ENCODE results near the gene SMAD6. TPM values are rescaled to one million over a fixed set of nuclear protein-coding genes. Genes with fewer than 3 reads are reported as not detected.

SMAD6 gene
- total and polyA plus RNA-seq, 2 experiments from 2014 or later, result 1.6 to 15.7 TPM

- TF ChIP-seq, protein P1, sequence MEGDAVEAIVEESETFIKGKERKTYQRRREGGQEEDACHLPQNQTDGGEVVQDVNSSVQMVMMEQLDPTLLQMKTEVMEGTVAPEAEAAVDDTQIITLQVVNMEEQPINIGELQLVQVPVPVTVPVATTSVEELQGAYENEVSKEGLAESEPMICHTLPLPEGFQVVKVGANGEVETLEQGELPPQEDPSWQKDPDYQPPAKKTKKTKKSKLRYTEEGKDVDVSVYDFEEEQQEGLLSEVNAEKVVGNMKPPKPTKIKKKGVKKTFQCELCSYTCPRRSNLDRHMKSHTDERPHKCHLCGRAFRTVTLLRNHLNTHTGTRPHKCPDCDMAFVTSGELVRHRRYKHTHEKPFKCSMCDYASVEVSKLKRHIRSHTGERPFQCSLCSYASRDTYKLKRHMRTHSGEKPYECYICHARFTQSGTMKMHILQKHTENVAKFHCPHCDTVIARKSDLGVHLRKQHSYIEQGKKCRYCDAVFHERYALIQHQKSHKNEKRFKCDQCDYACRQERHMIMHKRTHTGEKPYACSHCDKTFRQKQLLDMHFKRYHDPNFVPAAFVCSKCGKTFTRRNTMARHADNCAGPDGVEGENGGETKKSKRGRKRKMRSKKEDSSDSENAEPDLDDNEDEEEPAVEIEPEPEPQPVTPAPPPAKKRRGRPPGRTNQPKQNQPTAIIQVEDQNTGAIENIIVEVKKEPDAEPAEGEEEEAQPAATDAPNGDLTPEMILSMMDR (conservative IDR thresholded peaks at IDR 0.05; ENCODE audit: low read depth in 2 of 2), result peak; percentile 96 to 99
- TF ChIP-seq POLR2AphosphoS5 (IDR thresholded peaks at IDR 0.05; ENCODE audit: low read depth), result 0 out of 2 replicates have a peak, but pooled peaks have one; percentile 37
- TF ChIP-seq JUNB (IDR thresholded peaks at IDR 0.05; ENCODE audit: unreplicated experiment), result no peak
Observed at GRCh38 chr15:66774001-66774814, 72.2 kb downstream of the SMAD6 start (continued).

DNA sequence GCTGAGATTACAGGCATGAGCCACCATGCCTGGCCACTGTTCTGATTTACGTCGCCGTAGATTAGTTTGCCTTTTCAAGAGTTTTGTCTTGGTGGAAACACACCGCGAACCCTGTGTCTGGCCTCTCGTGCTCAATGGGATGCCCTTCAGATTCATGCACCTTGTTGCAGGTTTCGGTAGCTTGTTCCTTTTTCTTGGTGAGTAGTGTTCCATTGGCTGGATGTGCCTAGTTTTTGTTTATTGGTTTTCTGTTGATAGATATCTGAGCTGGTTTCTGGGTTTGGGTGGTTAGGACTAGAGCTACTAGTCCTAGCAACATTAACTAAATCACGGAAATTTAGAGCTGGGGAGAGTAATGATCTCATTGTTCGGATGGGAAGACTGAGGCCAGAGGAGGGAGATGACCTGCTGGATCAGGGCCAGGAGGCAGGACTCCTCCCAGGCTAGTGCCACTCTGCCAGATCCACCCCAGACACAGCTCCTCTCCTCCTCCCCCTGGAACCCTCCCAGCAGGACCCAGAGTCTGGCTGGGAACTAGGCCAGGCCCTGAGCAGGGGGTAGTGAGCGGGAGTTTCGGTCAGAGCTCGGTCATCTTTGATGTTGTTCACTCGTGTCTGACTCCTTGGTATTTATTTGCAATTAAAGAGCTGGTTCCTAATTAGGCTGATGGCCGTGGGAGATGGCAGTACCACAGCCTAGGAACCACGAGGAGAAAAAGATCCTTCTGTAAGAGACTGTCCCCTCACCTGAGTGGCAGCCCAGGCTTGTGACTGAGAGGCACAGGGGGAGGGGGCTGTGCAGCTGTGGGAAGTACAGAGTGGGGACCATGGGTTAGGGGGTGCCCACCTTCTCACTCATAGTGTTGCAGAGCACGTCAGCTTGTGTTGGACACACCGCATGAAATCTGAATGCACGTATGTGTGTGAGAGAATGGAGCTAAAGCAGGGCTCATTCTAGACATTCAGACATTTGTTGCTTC, 73.4 kb downstream of the SMAD6 start:
- no peak overlapping the region for H3K4me3 Mint-ChIP-seq
- no peaks in the 10 kb centered on the region for H3K79me2 ChIP-seq (replicated peaks; ENCODE audit: insufficient read depth)
- TF ChIP-seq ZNF462 (CRISPR knock-in tag; IDR thresholded peaks at IDR 0.05) (no peak), EZH2phosphoT487 (IDR thresholded peaks at IDR 0.05; ENCODE audit: unreplicated experiment) (no peak), ZNF331 (CRISPR knock-in tag; IDR thresholded peaks at IDR 0.05; ENCODE audit: low read depth) (no peak), CREB1 (CRISPR knock-in tag; IDR thresholded peaks at IDR 0.05; ENCODE audit: low read depth) (no peak), ZNF114 (CRISPR knock-in tag; IDR thresholded peaks at IDR 0.05) (no peak), NANOG (IDR thresholded peaks at IDR 0.05; ENCODE audit: borderline replicate concordance) (no peak), EZH2 (IDR thresholded peaks at IDR 0.05; ENCODE audit: low read depth, unreplicated experiment) (no peak), JUNB (IDR thresholded peaks at IDR 0.05; ENCODE audit: unreplicated experiment) (no peak)
- TF ChIP-seq, protein P2, sequence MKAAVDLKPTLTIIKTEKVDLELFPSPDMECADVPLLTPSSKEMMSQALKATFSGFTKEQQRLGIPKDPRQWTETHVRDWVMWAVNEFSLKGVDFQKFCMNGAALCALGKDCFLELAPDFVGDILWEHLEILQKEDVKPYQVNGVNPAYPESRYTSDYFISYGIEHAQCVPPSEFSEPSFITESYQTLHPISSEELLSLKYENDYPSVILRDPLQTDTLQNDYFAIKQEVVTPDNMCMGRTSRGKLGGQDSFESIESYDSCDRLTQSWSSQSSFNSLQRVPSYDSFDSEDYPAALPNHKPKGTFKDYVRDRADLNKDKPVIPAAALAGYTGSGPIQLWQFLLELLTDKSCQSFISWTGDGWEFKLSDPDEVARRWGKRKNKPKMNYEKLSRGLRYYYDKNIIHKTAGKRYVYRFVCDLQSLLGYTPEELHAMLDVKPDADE (IDR thresholded peaks at IDR 0.05), result no peak

More for the DNA sequence above, 73.4 kb downstream of the SMAD6 start:
- Histone ChIP-seq H3K27me3 (ENCODE audit: insufficient read depth) (no peaks in the 10 kb centered on the region), H3K9me2 (ENCODE audit: insufficient read depth) (no peaks in the 10 kb centered on the region), H3K27ac (ENCODE audit: low read depth) (no peak overlapping the region), H3K4me3 (no peak overlapping the region), H2AFZ (no peak overlapping the region), H3K36me3 (ENCODE audit: insufficient read depth) (no peaks in the 10 kb centered on the region), H3K4me2 (no peak overlapping the region), H3F3A (replicated peaks; ENCODE audit: low read depth) (peaks cover 7% of the 10 kb centered on the region), H4K20me1 (replicated peaks; ENCODE audit: insufficient read depth) (no peaks in the 10 kb centered on the region), H3K4me1 (ENCODE audit: insufficient read depth) (peaks cover 30% of the 10 kb centered on the region)
- DNase-seq (ENCODE audit: low spot score), result no peak
- Mint-ChIP-seq H3K27me3 (ENCODE audit: insufficient read depth, low read depth, poor library complexity) (peaks cover 10% of the 10 kb centered on the region), H3K36me3 (ENCODE audit: low read depth) (no peaks in the 10 kb centered on the region), H3K9me3 (no peaks in the 10 kb centered on the region), H3K4me1 (peaks cover 43% of the 10 kb centered on the region), H3K27ac (no peak overlapping the region)
- ATAC-seq, result no peak
